HCEC 1CT (cell line): ENCODE data around the gene MMP24.

ENCODE experiments used
- DNase-seq: peaks from one replicate; pipeline ENCODE4 v3.0.0-alpha.2; 2017

The MMP24 gene

GRCh38 chr20:35281506-35282101, 55.1 kb downstream of the MMP24 start:
- DNase-seq: no peak

GRCh38 chr20:35283441-35284266, 57.2 kb downstream of the MMP24 start:
- no peak for DNase-seq

- DNase-seq: peak; percentile 89
These were observed 57.9 kb downstream of the MMP24 start, which contains the start of gene EIF6 for GRCh38 chr20:35284267-35284991. TSS of gene EIF6 (minus strand) at chr20:35284772. CDS start at chr20:35284487, 285 bp downstream.

GRCh38 chr20:35284992-35285805, 58.7 kb downstream of the MMP24 start:
- no peak for DNase-seq

- no peak for DNase-seq
These were observed 59.3 kb downstream of the MMP24 start for GRCh38 chr20:35285806-35286076.

- DNase-seq: no peak
These were observed 59.8 kb downstream of the MMP24 start for GRCh38 chr20:35286077-35286898.

- DNase-seq: no peak
These were observed 60.5 kb downstream of the MMP24 start for GRCh38 chr20:35286899-35287508.

GRCh38 chr20:35287509-35288324, 61.2 kb downstream of the MMP24 start:
- DNase-seq: no peak

GRCh38 chr20:35288325-35289060, 62.0 kb downstream of the MMP24 start:
- DNase-seq: no peak

GRCh38 chr20:35290186-35290886, 63.8 kb downstream of the MMP24 start:
- no peak for DNase-seq

- DNase-seq: no peak
These were observed 64.5 kb downstream of the MMP24 start for GRCh38 chr20:35290887-35291417.

GRCh38 chr20:35291654-35292503, 65.4 kb downstream of the MMP24 start, which contains the start of gene FAM83C:
TSS of gene FAM83C (minus strand) at chr20:35292425. CDS start at chr20:35292304, 121 bp downstream.
- no peak for DNase-seq

GRCh38 chr20:35292504-35293285, 66.2 kb downstream of the MMP24 start:
- DNase-seq: no peak

- no peak for DNase-seq
These were observed 67.1 kb downstream of the MMP24 start for GRCh38 chr20:35293303-35294292.

- no peak for DNase-seq
These were observed 67.8 kb downstream of the MMP24 start for GRCh38 chr20:35294293-35294685.

GRCh38 chr20:35295058-35295457, 68.6 kb downstream of the MMP24 start:
- DNase-seq: no peak
